AG09319 (cell line): ENCODE results near the gene ACSL5.

ENCODE experiments used
- DNase-seq: peaks from one replicate; pipeline ENCODE4 v3.0.0-alpha.2; 2010; ENCODE audit warnings: low read depth; ENCODE audit errors: extremely low read depth
- CTCF ChIP-seq: IDR thresholded peaks from 2 replicates; pipeline ENCODE4 v1.5.1; 2011; ENCODE audit warnings: low read depth, mild to moderate bottlenecking, inconsistent platforms, low read length, moderate library complexity

The ACSL5 gene

GRCh38 chr10:112344261-112344660 lies 29.7 kb upstream of the ACSL5 start:
- TF ChIP-seq CTCF: no peak
- DNase-seq: no peak

- TF ChIP-seq CTCF: no peak
- DNase-seq: no peak
These were observed 28.7 kb upstream of the ACSL5 start for GRCh38 chr10:112345202-112345601.

- no peak for TF ChIP-seq CTCF
- no peak for DNase-seq
These were observed 28.2 kb upstream of the ACSL5 start for GRCh38 chr10:112345743-112346142.

GRCh38 chr10:112346774-112347173 lies 27.1 kb upstream of the ACSL5 start:
- no peak for DNase-seq
- no peak for TF ChIP-seq CTCF

GRCh38 chr10:112347709-112348671 lies 25.9 kb upstream of the ACSL5 start:
- no peak for DNase-seq
- no peak for TF ChIP-seq CTCF

GRCh38 chr10:112348759-112349158 lies 25.2 kb upstream of the ACSL5 start:
- no peak for TF ChIP-seq CTCF
- no peak for DNase-seq

- no peak for DNase-seq
- no peak for TF ChIP-seq CTCF
These were observed 24.3 kb upstream of the ACSL5 start for GRCh38 chr10:112349521-112350085.
